ENCODE data around the gene CHRM2.

CHRM2 gene

GRCh38 chr7:136911344-136911743, 42.9 kb downstream of the CHRM2 start:
- H3K27ac ChIP-seq = no peak overlapping the region
- H3K4me3 ChIP-seq = no peak overlapping the region
- no peak overlapping the region for H3K9ac ChIP-seq (ENCODE audit: insufficient read length)
- TF ChIP-seq FOXP2 (optimal IDR thresholded peaks at IDR 0.05; ENCODE audit: control extremely low read depth, extremely low read length, insufficient read depth) (no peak), EZH2 (IDR thresholded peaks at IDR 0.05) (no peak), POLR2AphosphoS5 (IDR thresholded peaks at IDR 0.05; ENCODE audit: borderline replicate concordance, low read depth, low read length) (no peak)
- no peaks in the 10 kb centered on the region for H3K36me3 ChIP-seq (ENCODE audit: insufficient read depth, low read length)
- no peaks in the 10 kb centered on the region for H3K9me3 ChIP-seq (ENCODE audit: low read depth, low read length)
- DNase-seq (ENCODE audit: low read depth, low spot score) = no peak

- no peaks in the 10 kb centered on the region for H3K9me3 ChIP-seq (ENCODE audit: low read depth, low read length)
- H3K27ac ChIP-seq = no peak overlapping the region
- no peak overlapping the region for H3K9ac ChIP-seq (ENCODE audit: insufficient read length)
- no peaks in the 10 kb centered on the region for H3K36me3 ChIP-seq (ENCODE audit: insufficient read depth, low read length)
- no peak overlapping the region for H3K4me3 ChIP-seq
- no peak for DNase-seq (ENCODE audit: low read depth, low spot score)
- TF ChIP-seq FOXP2 (optimal IDR thresholded peaks at IDR 0.05; ENCODE audit: control extremely low read depth, extremely low read length, insufficient read depth) (no peak), POLR2AphosphoS5 (IDR thresholded peaks at IDR 0.05; ENCODE audit: borderline replicate concordance, low read depth, low read length) (no peak), EZH2 (IDR thresholded peaks at IDR 0.05) (no peak)
These were observed 43.9 kb downstream of the CHRM2 start for GRCh38 chr7:136912339-136912738.

- no peak overlapping the region for H3K27ac ChIP-seq
- H3K4me3 ChIP-seq = no peak overlapping the region
- DNase-seq (ENCODE audit: low read depth, low spot score) = no peak
- TF ChIP-seq FOXP2 (optimal IDR thresholded peaks at IDR 0.05; ENCODE audit: control extremely low read depth, extremely low read length, insufficient read depth) (no peak), POLR2AphosphoS5 (IDR thresholded peaks at IDR 0.05; ENCODE audit: borderline replicate concordance, low read depth, low read length) (no peak), EZH2 (IDR thresholded peaks at IDR 0.05) (no peak)
- H3K9ac ChIP-seq (ENCODE audit: insufficient read length) = no peak overlapping the region
- no peaks in the 10 kb centered on the region for H3K9me3 ChIP-seq (ENCODE audit: low read depth, low read length)
- no peaks in the 10 kb centered on the region for H3K36me3 ChIP-seq (ENCODE audit: insufficient read depth, low read length)
These were observed 45.6 kb downstream of the CHRM2 start for GRCh38 chr7:136914016-136914415.

DNA sequence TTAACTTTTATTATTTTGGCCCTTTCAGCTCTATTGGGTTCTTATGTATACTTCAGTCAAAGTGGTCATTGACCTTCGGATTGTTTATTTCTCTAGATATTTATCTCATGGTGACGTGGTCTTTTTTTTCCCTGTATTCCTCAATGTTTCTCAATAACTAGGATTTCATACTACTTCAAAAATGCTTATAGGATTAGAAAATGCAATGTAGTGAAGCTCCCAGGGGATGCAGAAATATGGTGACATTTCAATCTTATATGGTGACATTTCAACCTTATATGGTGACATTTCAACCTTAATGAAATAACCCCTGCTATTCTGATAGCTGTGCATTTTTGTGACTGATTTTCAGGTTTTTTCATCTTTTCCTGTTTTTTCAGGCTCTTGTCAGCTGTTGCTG, 51.4 kb downstream of the CHRM2 start:
- Histone ChIP-seq H3K4me3 (no peak overlapping the region), H3K9me3 (ENCODE audit: low read depth, low read length) (no peaks in the 10 kb centered on the region), H3K36me3 (ENCODE audit: insufficient read depth, low read length) (no peaks in the 10 kb centered on the region), H3K27ac (no peak overlapping the region), H3K9ac (ENCODE audit: insufficient read length) (no peak overlapping the region)
- no peak for DNase-seq (ENCODE audit: low read depth, low spot score)
- TF ChIP-seq FOXP2 (optimal IDR thresholded peaks at IDR 0.05; ENCODE audit: control extremely low read depth, extremely low read length, insufficient read depth) (no peak), EZH2 (IDR thresholded peaks at IDR 0.05) (no peak), POLR2AphosphoS5 (IDR thresholded peaks at IDR 0.05; ENCODE audit: borderline replicate concordance, low read depth, low read length) (no peak)

DNA sequence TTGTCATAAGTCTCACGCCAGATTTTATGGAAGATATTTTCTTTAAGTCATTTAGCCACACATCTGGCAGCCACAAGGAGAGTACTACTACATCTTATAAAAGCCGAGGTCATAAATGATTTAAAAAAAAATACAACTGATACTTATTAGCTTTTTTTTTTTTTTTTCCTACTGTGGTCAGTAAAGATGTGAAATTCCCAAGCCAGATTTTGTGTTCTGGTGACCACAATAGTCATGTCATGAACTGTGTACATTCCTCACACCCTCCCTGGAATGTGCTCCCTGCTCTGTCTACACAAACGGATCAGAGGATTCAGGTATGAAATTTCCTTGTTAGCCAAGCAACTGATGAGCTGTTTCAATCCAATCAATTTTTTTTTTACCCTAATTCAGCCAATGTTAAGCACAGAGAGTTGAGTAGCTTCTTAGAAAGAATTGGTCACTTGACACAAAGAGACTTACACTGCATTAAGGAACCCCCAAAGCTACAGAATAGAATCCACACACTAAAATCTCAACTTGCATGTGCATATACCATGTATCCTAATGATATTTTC, 54.7 kb downstream of the CHRM2 start:
- no peak for TF ChIP-seq FOXP2 (optimal IDR thresholded peaks at IDR 0.05; ENCODE audit: control extremely low read depth, extremely low read length, insufficient read depth)
- TF ChIP-seq POLR2AphosphoS5 (IDR thresholded peaks at IDR 0.05; ENCODE audit: borderline replicate concordance, low read depth, low read length) = no peak
- TF ChIP-seq EZH2 (IDR thresholded peaks at IDR 0.05) = no peak
- H3K27ac ChIP-seq = no peak overlapping the region

DNA sequence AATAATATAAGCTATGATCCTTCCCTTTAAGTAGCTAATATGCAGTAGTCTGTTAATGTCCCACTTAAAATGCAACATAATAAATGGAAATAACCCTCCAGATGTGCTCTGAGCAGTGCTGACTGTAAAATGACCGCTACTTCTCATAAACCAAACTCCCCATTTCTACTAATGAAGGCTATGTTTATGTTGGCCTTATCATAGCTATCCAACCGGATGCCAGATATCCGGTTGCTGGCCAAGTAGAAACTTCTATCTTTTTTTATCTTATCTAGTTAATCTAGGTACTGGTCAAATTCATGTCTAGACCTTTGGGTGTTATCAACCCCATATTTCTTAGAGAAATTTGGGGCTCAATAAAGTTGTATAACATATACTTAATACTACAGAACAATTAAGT, 56.6 kb downstream of the CHRM2 start:
- TF ChIP-seq POLR2AphosphoS5 (IDR thresholded peaks at IDR 0.05; ENCODE audit: borderline replicate concordance, low read depth, low read length) (no peak), FOXP2 (optimal IDR thresholded peaks at IDR 0.05; ENCODE audit: control extremely low read depth, extremely low read length, insufficient read depth) (no peak), EZH2 (IDR thresholded peaks at IDR 0.05) (no peak)
- no peak for DNase-seq (ENCODE audit: low read depth, low spot score)
- H3K4me3 ChIP-seq = no peak overlapping the region; the same call in 1 of the 2 replicates

More for the DNA sequence above, 54.7 kb downstream of the CHRM2 start:
- H3K36me3 ChIP-seq (ENCODE audit: insufficient read depth, low read length) = no peaks in the 10 kb centered on the region
- no peak for DNase-seq (ENCODE audit: low read depth, low spot score)
- no peak overlapping the region for H3K4me3 ChIP-seq
- no peak overlapping the region for H3K9ac ChIP-seq (ENCODE audit: insufficient read length)
- H3K9me3 ChIP-seq (ENCODE audit: low read depth, low read length) = no peaks in the 10 kb centered on the region

DNA sequence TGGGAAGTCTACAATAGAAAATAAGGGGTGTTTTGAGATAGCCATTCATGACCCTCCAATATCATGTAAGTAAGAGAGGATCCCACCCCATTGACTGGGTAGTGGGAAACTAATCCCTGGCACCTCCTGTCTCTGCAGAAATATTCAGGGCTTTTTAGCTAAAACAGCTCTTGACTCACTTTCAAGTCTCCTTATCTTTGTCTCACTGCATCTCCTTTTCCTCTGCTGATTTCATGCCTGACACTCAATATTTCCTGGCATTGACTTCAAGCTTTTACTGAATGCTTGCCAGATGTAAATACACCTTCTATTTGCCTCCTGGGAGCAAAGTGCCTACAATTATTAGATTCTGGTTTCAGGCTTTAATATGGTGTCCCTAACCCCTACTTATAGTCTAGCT, 57.1 kb downstream of the CHRM2 start:
- DNase-seq (ENCODE audit: low read depth, low spot score) = peak; percentile 35
- 0 out of 2 replicates have a peak overlapping the region, but pooled peaks have one; percentile 16 for H3K27ac ChIP-seq
- no peaks in the 10 kb centered on the region for H3K36me3 ChIP-seq (ENCODE audit: insufficient read depth, low read length)
- no peak overlapping the region; the same call in 1 of the 2 replicates for H3K4me3 ChIP-seq
- TF ChIP-seq FOXP2 (optimal IDR thresholded peaks at IDR 0.05; ENCODE audit: control extremely low read depth, extremely low read length, insufficient read depth) = no peak
- no peak for TF ChIP-seq POLR2AphosphoS5 (IDR thresholded peaks at IDR 0.05; ENCODE audit: borderline replicate concordance, low read depth, low read length)
- TF ChIP-seq EZH2 (IDR thresholded peaks at IDR 0.05) = no peak
- no peaks in the 10 kb centered on the region for H3K9me3 ChIP-seq (ENCODE audit: low read depth, low read length)
- H3K9ac ChIP-seq (ENCODE audit: insufficient read length) = no peak overlapping the region

More for the DNA sequence above, 56.6 kb downstream of the CHRM2 start:
- H3K9ac ChIP-seq (ENCODE audit: insufficient read length) = no peak overlapping the region
- H3K27ac ChIP-seq = 0 out of 2 replicates have a peak overlapping the region, but pooled peaks have one; percentile 16
- H3K9me3 ChIP-seq (ENCODE audit: low read depth, low read length) = no peaks in the 10 kb centered on the region
- no peaks in the 10 kb centered on the region for H3K36me3 ChIP-seq (ENCODE audit: insufficient read depth, low read length)

DNA sequence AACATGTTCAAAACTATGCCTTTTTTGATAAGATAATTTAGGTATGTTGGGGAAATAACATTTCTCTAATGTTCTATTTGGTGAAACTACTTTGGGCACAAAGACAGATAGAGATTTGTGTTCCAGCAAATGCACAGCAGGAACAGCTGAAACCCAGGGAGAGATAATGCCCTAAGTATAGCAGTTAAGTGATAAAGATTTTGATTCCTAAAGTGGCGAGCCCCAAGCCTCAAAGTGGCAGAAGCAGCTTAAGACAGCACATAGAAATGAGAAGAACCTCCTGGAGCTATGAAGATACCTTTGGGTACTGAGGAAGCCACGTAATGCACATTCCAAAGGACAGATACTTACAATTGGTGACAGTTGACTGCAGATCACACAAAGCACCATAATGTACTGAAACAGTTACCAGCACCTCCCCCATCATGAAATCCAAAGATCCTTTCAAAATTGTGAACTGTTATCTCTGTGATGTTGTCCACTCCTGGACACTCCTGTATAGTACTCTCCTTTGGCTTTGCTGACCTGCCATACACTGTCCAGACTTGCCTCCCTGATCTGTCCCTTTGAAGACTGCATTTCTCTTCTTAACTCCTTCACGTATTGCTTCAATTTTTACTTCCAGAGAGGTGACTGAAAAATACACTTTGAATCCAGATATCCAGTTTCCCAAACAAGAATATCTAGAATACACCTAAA, 62.9 kb downstream of the CHRM2 start:
- Histone ChIP-seq H3K4me3 (no peak overlapping the region), H3K9me3 (ENCODE audit: low read depth, low read length) (0 out of 2 replicates have a peak, but pooled peaks cover 2% of the 10 kb centered on the region), H3K9ac (ENCODE audit: insufficient read length) (no peak overlapping the region), H3K36me3 (ENCODE audit: insufficient read depth, low read length) (no peaks in the 10 kb centered on the region), H3K27ac (no peak overlapping the region)
- DNase-seq (ENCODE audit: low read depth, low spot score) = no peak
- TF ChIP-seq FOXP2 (optimal IDR thresholded peaks at IDR 0.05; ENCODE audit: control extremely low read depth, extremely low read length, insufficient read depth) (no peak), POLR2AphosphoS5 (IDR thresholded peaks at IDR 0.05; ENCODE audit: borderline replicate concordance, low read depth, low read length) (no peak), EZH2 (IDR thresholded peaks at IDR 0.05) (no peak)
